Progenitor cell of endocrine pancreas (in vitro differentiated cells): ENCODE measurements around the gene CLRN2. TPM values are rescaled to one million over a fixed set of nuclear protein-coding genes. Genes with fewer than 3 reads are reported as not detected.
"Not testable (repeated sequence)": the region's sequence is repeated elsewhere in the genome, so short reads cannot be mapped to it uniquely, and the experiment has no call there.

Source experiments
- DNase-seq: peaks from one replicate; pipeline ENCODE4 v3.0.0; 2021; ENCODE audit warnings: low spot score; ENCODE audit not compliant: unreplicated experiment
- H3K27ac Mint-ChIP-seq: 2 replicates; pipeline ENCODE4 v1.8.0; 2021; ENCODE audit warnings: mild to moderate bottlenecking, moderate library complexity, mixed read lengths
- H3K27me3 Mint-ChIP-seq: 2 replicates; pipeline ENCODE4 v1.8.0; 2021; ENCODE audit warnings: mixed read lengths
- H3K36me3 Mint-ChIP-seq: 2 replicates; pipeline ENCODE4 v1.8.0; 2022; ENCODE audit warnings: mixed read lengths; ENCODE audit not compliant: insufficient read depth
- H3K4me1 Mint-ChIP-seq: 2 replicates; pipeline ENCODE4 v1.8.0; 2021; ENCODE audit warnings: low read depth, mixed read lengths
- H3K4me3 Mint-ChIP-seq: 2 replicates; pipeline ENCODE4 v1.8.0; 2021; ENCODE audit warnings: low read depth, mild to moderate bottlenecking, moderate library complexity, mixed read lengths
- H3K9me3 Mint-ChIP-seq: 2 replicates; pipeline ENCODE4 v1.8.0; 2021; ENCODE audit warnings: low read depth, mixed read lengths
- total RNA-seq: library from RNA; stranded (reverse); gene quantifications from 2 replicates; pipeline ENCODE4 v1.2.1, GENCODE V29; 2021
- TF ChIP-seq, protein P1 (sequence below): fragments of 200-600 bp; sonication (generic); IDR thresholded peaks from one replicate; pipeline ENCODE4 v1.5.0; 2021; ENCODE audit warnings: antibody characterized with exemption, mild to moderate bottlenecking; ENCODE audit not compliant: unreplicated experiment

The CLRN2 gene
- total RNA-seq, 1 donor from 2014 or later: not detected

DNA sequence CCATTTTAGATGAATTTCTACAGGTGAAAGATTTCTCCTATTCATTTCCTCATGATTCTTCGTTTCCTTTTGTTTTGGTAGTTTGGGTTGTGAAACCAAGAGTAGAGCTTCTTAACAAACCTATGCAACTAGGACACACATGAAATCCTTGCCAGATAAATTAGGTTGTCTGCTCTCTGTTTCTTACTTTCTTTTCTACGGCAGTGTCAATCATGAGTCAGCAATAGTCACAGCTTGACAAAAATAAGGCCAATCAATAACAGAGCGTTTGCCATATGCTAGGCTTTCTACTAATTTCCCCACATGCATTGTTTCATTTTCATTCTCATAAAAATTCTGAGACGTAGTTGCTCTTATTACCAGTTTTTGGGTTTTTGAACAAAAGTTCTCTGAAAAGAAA is 20.3 kb downstream of the CLRN2 start:
- TF ChIP-seq, protein P1, sequence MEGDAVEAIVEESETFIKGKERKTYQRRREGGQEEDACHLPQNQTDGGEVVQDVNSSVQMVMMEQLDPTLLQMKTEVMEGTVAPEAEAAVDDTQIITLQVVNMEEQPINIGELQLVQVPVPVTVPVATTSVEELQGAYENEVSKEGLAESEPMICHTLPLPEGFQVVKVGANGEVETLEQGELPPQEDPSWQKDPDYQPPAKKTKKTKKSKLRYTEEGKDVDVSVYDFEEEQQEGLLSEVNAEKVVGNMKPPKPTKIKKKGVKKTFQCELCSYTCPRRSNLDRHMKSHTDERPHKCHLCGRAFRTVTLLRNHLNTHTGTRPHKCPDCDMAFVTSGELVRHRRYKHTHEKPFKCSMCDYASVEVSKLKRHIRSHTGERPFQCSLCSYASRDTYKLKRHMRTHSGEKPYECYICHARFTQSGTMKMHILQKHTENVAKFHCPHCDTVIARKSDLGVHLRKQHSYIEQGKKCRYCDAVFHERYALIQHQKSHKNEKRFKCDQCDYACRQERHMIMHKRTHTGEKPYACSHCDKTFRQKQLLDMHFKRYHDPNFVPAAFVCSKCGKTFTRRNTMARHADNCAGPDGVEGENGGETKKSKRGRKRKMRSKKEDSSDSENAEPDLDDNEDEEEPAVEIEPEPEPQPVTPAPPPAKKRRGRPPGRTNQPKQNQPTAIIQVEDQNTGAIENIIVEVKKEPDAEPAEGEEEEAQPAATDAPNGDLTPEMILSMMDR: no peak
- Mint-ChIP-seq H3K4me1 (peaks cover 4% of the 10 kb centered on the region), H3K27me3 (peaks cover 2% of the 10 kb centered on the region), H3K27ac (peak overlapping the region; percentile 89), H3K4me3 (no peak overlapping the region), H3K36me3 (no peaks in the 10 kb centered on the region), H3K9me3 (no peaks in the 10 kb centered on the region)
- DNase-seq: no peak

DNA sequence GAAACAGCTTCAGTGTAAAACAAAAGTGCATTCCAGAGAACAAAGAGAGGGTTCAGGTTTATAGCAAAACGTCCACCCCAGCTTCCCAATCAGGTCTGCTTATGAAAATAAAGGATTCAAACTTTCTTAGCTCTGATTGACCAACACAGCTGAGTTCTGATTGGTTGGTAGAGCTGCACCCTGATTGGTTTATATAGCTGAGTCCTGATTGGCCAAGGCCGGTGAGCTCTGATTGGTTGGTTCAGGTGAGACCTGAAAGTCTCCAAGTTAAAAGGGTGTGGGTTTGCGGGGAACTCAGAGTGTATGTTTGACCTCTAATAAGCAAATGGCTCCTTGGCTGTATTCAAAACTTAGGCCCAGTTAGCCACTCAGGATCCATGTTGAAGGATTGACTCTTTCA is 20.9 kb downstream of the CLRN2 start:
- Mint-ChIP-seq H3K4me1 (peaks cover 4% of the 10 kb centered on the region), H3K36me3 (no peaks in the 10 kb centered on the region), H3K9me3 (no peaks in the 10 kb centered on the region), H3K4me3 (no peak overlapping the region), H3K27me3 (peaks cover 2% of the 10 kb centered on the region), H3K27ac (no peak overlapping the region)
- no peak for DNase-seq
- TF ChIP-seq, protein P1: no peak

DNA sequence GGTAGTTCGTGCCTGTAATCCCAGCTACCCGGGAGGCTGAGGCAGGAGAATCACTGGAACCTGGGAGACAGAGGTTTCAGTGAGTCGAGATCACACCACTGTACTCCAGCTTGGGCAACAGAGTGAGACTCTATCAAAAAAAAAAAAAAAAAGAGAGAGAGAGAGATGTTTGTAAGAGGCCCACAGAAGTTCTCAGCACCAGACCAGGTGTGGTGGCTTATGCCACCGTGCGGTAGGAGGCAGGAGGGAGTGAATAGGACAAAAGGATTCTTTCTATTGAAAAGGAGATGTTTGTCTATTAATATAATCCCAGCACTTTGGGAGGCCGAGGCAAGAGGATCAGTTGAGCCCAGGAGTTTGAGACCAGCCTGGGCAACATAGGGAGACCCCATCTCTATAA is 22.1 kb downstream of the CLRN2 start:
- not testable (repeated sequence) for H3K4me1 Mint-ChIP-seq, H3K27me3 Mint-ChIP-seq, H3K36me3 Mint-ChIP-seq, DNase-seq, H3K27ac Mint-ChIP-seq, H3K4me3 Mint-ChIP-seq, H3K9me3 Mint-ChIP-seq

- DNase-seq: no peak
- Mint-ChIP-seq H3K9me3 (no peaks in the 10 kb centered on the region), H3K4me1 (no peaks in the 10 kb centered on the region), H3K27ac (no peak overlapping the region), H3K27me3 (peaks cover 7% of the 10 kb centered on the region), H3K36me3 (no peaks in the 10 kb centered on the region), H3K4me3 (no peak overlapping the region)
- TF ChIP-seq, protein P1: no peak
These were observed 29.2 kb downstream of the CLRN2 start for GRCh38 chr4:17544205-17544604.

GRCh38 chr4:17544831-17545234 is 29.9 kb downstream of the CLRN2 start:
- Mint-ChIP-seq H3K27ac (no peak overlapping the region), H3K4me3 (no peak overlapping the region), H3K9me3 (no peaks in the 10 kb centered on the region), H3K4me1 (no peaks in the 10 kb centered on the region), H3K27me3 (peaks cover 7% of the 10 kb centered on the region), H3K36me3 (no peaks in the 10 kb centered on the region)
- TF ChIP-seq, protein P1: no peak
- no peak for DNase-seq

GRCh38 chr4:17545374-17546140 is 30.6 kb downstream of the CLRN2 start:
- H3K36me3 Mint-ChIP-seq: no peaks in the 10 kb centered on the region
- peaks cover 4% of the 10 kb centered on the region for H3K27me3 Mint-ChIP-seq
- TF ChIP-seq, protein P1: no peak
- no peak for DNase-seq
- no peaks in the 10 kb centered on the region for H3K4me1 Mint-ChIP-seq
- no peak overlapping the region for H3K4me3 Mint-ChIP-seq
- H3K27ac Mint-ChIP-seq: no peak overlapping the region
- no peaks in the 10 kb centered on the region for H3K9me3 Mint-ChIP-seq
